Inferior parietal cortex (tissue), 1 donor: ENCODE results near the gene NDUFS7.
A peak's percentile ranks its signal among the peaks of the same experiment; 100 is the strongest.

Experiments
- DNase-seq: peaks from one replicate; pipeline ENCODE4 v3.0.0-alpha.2; 2016; ENCODE audit errors: extremely low spot score

NDUFS7 gene

DNA sequence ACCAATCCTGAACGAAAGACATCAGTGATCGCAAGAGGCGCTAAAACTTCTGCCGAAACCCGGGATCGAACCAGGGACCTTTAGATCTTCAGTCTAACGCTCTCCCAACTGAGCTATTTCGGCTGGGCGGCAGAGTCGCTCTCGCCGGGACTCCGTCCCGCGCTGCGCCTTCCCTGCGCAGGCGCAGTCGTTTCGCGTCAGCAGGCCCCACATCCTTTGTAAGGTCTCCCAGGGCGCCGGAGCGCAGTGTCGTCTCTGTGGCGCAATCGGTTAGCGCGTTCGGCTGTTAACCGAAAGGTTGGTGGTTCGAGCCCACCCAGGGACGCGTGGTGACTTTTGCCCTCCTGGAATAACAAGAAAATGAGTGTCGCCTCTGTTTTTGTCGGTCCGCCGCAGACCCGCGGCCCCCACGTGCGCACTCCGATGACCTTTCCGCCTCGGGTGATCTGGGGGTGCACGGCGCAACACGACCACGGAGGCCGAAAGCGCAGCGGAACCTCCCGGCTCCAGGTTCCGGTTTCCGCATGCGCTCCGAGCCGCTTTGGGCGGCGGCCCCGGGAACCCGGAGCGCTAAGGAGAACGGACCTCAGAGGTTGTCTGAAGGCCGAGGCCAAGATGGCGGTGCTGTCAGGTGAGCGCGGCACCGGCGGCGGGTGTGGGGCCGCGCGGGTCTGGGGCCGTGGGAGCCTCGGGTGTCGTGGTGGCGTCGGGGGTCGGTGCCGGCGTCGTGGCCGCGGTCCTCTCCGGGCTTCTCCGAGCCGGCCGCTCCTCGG is at the start of gene NDUFS7:
Gene NDUFS7 (plus strand): TSS at position 596 of the 773 bp plus-strand sequence. CDS start 20 bp downstream, at position 616.
- peak; percentile 96 for DNase-seq

DNA sequence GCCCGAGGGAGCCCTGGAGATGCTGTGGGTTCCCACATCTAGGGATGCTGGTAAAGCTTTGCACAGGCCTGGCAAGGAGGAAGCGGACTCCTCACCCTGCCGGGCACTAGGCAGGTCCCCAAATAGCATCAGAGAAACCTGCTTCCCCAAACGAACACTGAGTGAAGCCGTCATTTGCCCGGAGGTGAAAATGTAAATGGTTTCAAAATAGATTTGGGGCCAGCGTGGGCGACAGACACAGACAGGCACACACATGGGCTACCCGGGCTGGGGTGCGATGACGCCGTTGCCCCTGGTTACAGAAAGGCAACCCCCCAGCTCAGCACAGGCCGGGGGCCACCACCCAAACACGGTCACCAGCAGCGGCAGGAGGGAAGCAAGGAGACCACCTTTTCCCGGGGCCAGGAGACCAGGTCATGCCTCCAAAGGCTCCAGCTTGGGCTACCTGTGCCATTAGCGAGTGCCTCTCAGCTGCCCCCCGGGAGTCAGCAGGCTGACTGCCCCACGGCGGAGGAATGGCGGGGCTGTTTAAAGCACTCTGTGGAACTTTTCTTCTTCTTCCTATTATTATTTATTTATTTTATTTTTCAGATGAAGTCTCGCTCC is 47.5 kb upstream of the NDUFS7 start:
- no peak for DNase-seq

DNA sequence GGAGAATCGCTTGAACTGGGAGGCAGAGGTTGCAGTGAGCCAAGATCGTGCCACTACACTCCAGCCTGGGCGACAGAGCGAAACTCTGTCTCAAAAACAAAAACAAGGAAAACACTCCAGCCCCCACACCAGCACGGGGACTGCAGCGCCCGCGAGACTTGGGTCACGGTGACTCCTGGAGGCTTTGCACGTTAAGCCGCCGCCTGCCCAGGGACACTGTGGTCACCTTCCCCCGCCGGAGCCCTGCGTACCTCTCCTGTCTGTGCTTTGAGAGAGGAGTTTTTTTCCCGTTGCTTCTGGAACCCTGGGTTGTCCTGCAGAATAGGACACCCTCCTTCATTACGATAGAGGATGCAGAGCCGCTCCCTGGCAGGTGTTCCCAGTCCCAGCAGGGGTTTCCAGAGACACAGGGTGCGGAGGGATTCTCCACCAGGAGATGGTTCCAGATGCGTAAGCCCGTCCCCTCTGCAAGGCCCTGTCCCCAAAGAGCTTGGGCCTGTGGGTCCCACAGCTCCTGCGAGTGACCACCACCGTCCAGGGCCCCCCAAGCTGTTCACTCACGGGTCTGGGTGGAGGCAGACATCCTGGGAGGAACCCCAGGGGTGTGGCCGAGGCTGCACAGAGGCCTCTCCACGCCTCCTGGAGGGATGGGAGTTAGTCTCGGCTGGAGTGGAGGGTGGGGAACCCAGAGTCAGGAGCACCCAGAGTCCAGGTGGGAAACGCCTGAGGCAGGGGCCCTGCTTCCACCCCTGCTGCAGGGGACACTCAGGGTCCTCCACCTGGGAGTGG is 42.8 kb upstream of the NDUFS7 start:
- DNase-seq, result no peak

DNA sequence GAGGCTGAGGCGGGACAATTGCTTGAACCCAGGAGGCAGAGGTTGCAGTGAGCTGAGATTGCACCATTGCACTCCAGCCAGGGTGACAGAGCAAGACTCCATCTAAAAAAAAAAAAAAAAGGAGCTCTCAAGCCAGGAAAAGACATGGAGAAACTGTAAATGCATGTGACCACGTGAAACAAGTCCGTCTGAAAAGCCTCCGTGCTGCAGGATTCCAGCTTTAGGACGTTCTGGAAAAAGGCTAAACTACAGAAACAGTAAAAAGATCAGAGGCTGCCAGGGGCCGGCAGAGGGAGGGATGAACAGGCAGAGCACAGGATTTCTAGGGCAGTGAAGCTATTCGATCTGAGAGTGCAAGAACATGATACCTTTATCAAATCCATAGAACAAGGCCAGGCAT is 40.7 kb upstream of the NDUFS7 start:
- DNase-seq, result no peak

DNA sequence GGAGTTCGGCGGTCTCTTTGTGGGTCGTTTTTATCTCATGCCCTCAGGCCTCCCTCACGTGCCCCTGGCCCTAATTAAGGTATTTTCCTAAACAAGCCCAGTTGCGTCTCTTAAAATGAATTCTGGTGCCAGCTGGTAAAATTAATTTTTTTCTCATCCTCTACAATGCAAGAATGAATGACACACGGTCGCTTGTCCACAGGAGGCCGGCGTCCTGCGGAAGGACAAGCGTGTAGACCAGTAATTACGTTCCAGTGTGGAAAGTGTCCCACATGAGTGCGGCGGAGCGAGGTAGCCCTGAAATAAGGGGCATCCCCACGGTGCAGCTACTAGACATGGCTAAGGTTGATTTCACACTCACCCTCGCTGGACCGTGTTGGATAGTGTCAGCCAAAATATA is 34.5 kb upstream of the NDUFS7 start:
- DNase-seq, result no peak

DNA sequence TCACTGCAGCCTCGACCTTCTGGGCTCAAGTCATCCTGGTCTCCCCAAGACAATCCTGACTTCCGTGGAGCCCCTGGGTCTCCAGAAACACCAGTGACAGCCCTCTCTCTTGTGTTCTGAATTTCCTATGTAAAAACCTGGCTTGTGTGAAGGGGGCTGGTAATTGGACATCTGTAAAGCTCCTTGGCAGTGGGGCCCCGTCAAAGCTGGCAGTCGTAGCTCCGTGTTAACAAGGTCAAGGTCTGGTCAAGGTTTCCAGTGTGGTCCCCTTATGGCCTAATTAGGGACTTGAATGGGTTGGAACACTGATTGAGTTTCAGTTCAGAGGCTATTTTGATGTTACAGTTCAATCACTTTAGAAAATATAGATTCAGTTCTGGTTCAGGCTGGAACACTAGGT is 32.8 kb upstream of the NDUFS7 start:
- DNase-seq, result no peak

DNA sequence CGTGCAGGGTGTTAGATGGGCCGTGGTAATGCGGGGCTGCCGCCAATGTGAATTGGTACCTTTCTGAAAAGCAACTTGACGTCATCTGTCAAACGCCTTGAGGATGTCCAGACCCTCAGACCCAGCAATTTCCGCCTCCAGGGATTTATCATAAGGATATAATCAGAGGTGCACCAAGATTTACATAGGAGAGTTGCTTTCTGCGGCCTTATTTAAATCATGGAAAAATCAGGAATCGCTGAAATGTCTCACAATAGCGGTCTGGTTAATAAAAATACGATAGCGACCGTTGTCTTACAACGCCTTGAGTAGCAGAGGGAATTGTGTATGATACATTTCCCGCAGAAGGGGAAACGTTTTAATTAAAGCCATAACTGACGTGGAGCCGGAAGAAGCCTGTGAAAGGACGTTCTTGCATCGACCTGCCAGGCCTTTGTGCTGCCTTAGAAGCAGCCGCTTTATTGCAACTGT is 32.3 kb upstream of the NDUFS7 start:
- DNase-seq, result no peak

DNA sequence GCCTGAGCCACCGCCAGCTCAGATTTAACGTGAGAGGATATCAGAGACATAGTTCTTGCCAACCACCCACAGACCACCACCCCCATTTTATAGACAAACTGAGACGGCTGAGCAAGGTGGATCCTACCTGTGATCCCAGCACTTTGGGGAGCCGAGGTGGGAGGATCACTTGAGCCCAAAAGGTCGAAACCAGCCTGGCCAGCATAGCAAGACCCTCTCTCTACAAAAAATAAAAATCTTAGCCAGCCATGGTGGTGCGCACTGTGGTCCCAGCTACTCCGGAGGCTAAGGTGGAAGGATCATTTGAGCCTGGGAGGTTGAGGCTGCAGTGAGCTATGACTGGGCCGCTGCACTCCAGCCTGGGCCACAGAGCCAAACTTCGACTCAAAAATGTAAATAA is 30.6 kb upstream of the NDUFS7 start:
- DNase-seq, result no peak

DNA sequence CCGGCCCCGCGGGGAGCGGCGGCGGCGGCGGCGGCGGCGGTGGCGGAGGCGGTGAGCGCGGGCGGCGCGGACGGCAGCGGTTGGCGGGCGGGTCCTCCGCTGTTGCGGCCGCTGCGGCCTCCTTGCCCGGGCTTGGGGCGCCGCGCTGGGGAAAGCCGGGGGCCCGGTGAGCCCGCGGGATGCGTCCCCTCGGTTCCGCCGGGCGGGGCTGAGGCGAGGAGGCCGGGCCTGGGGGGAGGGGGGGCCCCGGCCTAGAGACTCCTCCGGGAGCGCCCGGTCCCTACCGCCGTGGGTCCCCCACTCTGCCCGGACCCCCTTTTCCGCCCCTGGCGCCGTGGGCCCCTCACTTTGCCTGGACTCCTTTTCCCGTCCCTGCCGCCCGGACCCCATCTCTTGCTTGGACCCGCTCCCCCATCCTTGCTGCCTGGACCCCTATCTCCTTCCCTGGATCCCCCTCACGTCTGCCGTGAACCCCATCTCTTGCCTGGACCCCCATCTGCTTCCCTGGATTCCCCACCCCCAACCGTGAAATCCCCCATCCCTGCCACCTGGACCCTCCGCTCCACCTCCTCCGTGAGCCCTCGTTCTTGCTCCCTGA is 28.6 kb upstream of the NDUFS7 start:
- no peak for DNase-seq

DNA sequence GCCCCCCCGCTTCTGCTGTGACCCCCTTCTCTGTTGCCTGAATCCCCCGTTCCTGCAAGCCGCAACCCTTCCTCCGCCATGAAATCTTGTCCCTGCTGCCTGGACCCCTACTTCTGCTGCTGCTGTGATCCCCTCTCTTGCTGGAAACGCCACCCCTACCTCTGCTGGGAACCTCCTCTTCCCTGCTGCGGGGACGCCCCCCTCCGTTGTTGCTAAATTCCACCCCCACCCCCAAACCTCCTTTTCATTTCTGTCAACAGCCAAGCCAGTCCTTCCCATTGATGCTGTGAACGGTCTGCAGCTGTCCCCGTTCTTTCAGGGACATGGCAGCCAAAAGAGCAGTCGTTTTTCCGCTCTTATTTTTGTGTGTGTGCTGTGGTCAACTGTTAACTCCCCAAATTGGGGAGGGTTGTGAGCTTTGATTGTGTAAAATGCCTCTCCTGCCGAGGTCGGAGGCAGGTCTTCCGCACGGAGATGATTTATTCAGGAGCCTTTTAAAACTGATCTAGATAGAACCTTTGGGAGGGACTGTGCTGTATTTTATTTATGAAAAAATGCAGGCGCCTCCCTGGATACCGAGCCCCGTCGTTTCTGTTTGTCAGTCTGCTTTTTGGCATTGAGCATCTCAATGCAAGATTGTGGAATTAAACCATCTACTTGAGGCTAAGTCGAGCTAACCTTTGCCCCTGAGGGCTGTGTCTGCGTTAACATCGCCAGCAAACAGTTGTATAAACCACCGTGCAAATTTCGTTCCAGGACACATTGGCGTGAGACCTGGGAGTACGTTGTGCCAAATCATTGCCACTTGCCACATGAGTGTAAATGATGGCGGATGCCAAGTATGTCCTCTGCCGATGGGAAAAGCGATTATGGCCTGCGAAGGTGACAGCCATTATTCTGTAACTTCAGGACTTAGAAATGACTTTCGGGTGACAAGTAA is 27.9 kb upstream of the NDUFS7 start:
- peak; percentile 49 for DNase-seq

DNA sequence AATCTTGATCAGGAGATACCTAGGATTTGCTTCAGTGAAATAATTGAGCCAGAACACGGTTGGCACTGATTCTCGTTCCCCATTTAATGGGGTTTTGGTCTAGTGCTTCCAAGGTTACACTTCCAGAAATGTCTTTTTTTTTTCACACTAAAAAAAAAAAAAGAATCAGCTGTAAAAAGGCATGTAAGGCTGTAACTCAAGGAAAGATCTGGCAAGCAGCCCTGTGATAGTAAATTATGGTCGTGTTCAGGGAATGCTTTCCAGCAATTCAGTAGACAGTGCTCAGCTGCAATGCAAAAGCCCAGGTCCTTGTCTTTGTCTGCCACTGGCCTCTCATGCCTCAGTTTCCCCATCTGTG is 27.2 kb upstream of the NDUFS7 start:
- no peak for DNase-seq

DNA sequence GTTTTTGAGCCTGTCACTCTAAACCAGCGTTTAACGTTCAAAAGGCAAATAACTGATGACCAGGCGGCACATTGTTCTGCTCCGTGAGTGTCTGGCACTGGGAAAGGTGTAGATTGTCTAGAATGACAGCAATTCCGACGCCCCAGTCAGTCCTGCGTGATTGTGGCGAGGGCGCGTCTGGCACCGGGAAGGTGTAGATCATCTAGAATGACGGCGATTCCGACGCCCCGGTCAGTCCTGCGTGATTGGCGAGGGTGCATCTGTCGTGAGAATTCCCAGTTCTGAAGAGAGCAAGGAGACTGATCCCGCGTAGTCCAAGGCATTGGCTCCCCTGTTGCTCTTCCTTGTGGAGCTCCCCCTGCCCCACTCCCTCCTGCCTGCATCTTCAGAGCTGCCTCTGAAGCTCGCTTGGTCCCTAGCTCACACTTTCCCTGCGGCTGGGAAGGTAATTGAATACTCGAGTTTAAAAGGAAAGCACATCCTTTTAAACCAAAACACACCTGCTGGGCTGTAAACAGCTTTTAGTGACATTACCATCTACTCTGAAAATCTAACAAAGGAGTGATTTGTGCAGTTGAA is 26.1 kb upstream of the NDUFS7 start:
- no peak for DNase-seq

DNA sequence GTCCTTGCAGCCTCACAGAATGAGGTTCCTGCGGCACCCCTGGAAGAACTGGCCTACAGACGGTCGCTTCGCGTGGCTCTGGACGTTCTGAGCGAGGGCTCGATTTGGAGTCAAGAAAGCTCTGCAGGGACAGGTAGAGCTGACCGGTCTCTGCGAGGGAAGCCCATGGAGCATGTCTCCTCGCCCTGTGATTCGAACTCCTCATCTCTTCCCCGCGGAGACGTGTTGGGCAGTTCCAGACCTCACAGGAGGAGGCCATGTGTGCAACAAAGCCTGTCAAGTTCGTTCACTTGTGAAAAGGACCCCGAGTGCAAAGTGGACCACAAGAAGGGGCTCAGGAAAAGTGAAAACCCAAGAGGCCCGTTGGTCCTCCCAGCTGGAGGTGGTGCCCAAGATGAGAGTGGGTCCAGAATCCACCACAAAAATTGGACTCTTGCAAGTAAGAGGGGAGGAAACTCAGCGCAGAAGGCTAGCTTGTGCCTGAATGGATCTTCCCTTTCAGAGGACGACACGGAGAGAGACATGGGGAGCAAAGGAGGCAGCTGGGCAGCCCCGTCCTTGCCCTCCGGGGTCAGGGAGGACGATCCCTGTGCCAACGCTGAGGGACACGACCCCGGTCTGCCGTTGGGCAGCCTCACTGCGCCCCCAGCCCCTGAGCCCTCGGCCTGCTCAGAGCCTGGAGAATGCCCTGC is 23.4 kb upstream of the NDUFS7 start:
- no peak for DNase-seq

DNA sequence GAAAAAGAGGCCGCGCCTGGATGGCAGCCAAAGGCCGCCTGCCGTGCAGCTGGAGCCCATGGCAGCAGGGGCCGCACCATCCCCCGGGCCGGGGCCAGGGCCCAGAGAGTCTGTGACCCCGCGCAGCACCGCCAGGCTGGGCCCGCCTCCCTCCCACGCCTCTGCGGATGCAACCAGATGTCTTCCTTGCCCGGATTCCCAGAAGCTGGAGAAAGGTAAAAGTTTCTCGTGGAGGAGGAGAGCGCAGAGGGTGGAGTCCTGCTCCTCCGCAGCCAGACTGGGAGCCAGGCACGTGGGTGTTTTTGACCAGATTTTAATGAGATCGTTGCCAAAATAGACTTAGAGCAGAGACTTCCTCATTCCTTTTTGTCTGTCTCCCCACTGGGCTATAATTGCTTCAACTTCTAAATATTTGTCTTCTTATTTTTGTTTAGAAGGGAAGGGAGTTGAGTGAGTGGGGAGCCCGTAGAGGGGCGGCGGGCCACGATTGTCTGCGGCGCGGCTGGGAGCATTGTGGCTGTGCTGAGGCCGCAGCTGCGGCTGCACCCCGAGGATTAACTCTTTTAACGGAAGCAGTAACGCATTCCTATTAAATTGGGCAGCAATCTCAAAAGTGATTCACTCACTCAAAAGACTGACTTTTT is 22.8 kb upstream of the NDUFS7 start:
- peak; percentile 73 for DNase-seq

DNA sequence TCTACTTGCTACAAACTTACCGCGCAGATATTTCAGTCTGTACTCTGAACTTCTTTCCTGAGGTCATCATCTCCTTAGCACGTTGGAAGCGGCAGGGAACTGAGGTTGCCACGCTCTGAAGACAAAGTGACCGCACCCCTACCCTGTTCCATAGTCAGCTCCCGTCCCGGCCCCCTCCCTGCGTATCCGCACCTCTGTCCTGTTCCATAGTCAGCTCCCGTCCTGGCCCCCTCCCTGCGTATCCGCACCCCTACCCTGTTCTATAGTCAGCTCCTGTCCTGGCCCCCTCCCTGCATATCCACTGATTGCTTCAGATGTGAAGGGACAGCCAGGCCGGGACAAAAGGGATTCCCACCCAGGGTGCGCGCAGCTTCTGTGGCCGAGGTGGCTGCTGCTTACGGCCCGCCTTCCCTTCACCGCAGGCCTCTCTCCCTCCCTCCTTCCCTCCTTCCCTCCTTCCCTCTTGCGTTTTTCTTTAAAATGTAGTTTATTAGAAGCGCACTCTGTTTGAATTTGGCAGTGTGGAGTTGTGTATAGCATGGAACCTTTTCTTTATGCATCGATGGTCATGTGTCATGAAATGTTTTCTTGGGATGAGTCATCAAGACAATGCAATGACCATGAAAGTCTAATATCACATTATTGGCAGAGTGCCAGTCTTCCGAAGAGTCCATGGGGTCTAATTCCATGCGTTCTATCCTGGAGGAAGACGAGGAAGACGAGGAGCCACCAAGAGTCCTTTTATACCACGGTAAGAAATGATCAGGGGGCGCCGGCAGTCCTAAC is 21.9 kb upstream of the NDUFS7 start:
- no peak for DNase-seq

DNA sequence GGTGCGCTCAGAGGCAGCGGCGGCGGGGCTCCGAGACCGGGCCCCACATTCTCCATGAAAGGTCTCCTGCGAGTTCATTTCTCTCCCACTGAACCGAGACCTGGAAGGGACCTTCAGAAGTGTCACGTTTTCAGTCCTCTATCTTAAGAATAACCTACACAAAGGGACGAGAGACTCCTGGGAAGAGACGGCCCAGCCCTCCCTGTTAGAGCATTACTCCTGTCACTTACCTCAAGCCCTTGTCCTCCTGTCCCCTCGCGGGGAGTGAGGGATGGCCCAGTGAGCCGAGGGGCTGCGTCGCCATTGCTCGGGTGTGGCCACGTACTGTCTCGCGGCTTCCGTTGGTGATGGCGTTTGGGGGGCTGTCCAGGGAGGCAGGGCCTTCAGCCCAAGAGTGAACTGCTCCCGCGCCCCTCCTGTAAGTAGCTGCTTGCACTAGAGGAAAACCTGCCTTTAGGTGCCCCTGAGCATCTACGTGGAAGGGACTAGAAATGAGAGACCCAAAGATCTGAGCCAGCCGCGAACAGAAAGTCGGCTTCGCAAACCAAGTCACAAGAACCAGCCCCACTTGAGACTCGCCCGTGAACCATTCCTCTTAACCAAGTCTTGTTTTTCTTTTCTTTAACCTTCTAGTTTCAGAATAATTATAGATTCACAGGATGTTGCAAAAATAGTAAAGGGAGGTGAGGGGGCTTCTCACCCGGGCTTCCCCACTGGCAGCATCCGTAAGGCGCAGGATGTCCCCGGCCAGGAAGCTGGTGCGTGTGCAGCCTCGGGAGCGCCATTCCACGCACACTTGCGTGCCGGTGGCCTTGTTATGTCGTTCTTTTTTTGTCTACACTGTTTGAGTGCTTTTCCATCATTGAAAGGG is 21.1 kb upstream of the NDUFS7 start:
- no peak for DNase-seq

DNA sequence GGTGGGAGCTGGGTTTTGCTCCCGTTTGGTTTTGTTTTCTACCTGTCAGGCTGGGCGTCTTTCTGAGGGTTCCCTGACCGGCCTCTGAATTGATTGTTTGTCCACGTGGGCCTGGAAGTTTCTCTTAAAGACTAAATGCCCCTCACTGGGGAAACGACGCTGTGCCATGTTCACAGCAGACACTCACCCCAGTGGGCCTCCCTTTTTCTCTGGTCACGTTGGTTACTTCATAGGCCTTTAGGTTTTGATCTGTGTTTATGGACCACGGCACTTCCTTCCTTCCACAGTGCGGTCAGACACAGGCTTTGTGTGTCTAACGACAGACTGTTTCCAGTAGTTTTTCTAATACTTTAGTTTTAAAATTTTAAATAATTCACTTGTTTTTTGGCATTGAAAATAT is 20.1 kb upstream of the NDUFS7 start:
- no peak for DNase-seq
